AG04450 (cell line): Measurements from ENCODE around the gene JDP2. TPM values are rescaled to one million over a fixed set of nuclear protein-coding genes. Genes with fewer than 3 reads are reported as not detected.

Experiments
- CTCF ChIA-PET: fragments of 300-600, 350-600 bp; formaldehyde crosslinking; extraction: SDS; loops from one replicate; lab custom pipeline; 2022; ENCODE audit warnings: antibody characterized with exemption, inconsistent platforms; lab: Charles Lee
- POLR2A ChIA-PET: fragments of 350-600 bp; formaldehyde crosslinking; extraction: SDS; loops from one replicate; lab custom pipeline; 2021; ENCODE audit warnings: antibody characterized with exemption, inconsistent platforms; lab: Yijun Ruan, JAX
- DNase-seq: peaks from one replicate; pipeline ENCODE4 v3.0.0-alpha.2; 2011; ENCODE audit warnings: low read depth, low spot score
- H3K27ac ChIP-seq: one replicate; pipeline ENCODE4 v1.5.1; 2012; ENCODE audit warnings: low read depth, low read length, control low read depth
- H3K27me3 ChIP-seq: one replicate; pipeline ENCODE4 v1.6.0; 2012; ENCODE audit warnings: low read length; ENCODE audit not compliant: control insufficient read depth, insufficient read depth
- H3K4me3 ChIP-seq: 2 replicates; pipeline ENCODE4 v1.5.1; 2011; ENCODE audit warnings: mild to moderate bottlenecking, low read depth, low read length, control low read depth
- H3K9me3 ChIP-seq: 2 replicates; pipeline ENCODE4 v1.5.1; 2012; ENCODE audit warnings: low read length; ENCODE audit not compliant: control insufficient read depth, insufficient read depth
- polyA plus RNA-seq: library from polyadenylated mRNA; depleted of rRNA; stranded (reverse); fragments of >200 nt; gene quantifications from 2 replicates; pipeline ENCODE4 v1.2.3, GENCODE V29; 2011
- TF ChIP-seq, protein P1 (sequence below): IDR thresholded peaks from 2 replicates; pipeline ENCODE4 v1.5.1; 2011; ENCODE audit warnings: low read depth, low read length, control low read depth, inconsistent platforms

The JDP2 gene
- polyA plus RNA-seq, 1 experiment, result 49.1 TPM

- ChIA-PET CTCF (interaction anchor here (4.0 kb wide), 1 partner anchor 177 kb away, joined by 155 read pairs; no protein-coding TSS in a partner anchor), POLR2A (no interaction called here)
- Histone ChIP-seq H3K4me3 (no peak overlapping the region), H3K27ac (no peak overlapping the region), H3K27me3 (peaks cover 14% of the 10 kb centered on the region), H3K9me3 (no peaks in the 10 kb centered on the region; the same call in 1 of the 2 replicates)
- TF ChIP-seq, protein P1, sequence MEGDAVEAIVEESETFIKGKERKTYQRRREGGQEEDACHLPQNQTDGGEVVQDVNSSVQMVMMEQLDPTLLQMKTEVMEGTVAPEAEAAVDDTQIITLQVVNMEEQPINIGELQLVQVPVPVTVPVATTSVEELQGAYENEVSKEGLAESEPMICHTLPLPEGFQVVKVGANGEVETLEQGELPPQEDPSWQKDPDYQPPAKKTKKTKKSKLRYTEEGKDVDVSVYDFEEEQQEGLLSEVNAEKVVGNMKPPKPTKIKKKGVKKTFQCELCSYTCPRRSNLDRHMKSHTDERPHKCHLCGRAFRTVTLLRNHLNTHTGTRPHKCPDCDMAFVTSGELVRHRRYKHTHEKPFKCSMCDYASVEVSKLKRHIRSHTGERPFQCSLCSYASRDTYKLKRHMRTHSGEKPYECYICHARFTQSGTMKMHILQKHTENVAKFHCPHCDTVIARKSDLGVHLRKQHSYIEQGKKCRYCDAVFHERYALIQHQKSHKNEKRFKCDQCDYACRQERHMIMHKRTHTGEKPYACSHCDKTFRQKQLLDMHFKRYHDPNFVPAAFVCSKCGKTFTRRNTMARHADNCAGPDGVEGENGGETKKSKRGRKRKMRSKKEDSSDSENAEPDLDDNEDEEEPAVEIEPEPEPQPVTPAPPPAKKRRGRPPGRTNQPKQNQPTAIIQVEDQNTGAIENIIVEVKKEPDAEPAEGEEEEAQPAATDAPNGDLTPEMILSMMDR, result no peak
- no peak for DNase-seq
These were observed 58.5 kb downstream of the JDP2 start for GRCh38 chr14:75486318-75486717.

- no peak for DNase-seq
- Histone ChIP-seq H3K27me3 (peaks cover 14% of the 10 kb centered on the region), H3K27ac (no peak overlapping the region), H3K9me3 (no peaks in the 10 kb centered on the region; the same call in 1 of the 2 replicates), H3K4me3 (no peak overlapping the region)
- ChIA-PET POLR2A (no interaction called here), CTCF (interaction anchor here (0.6 to 4.0 kb wide), 7 partner anchors 10 to 625 kb away, joined by 3 to 155 read pairs (median 7); no protein-coding TSS in a partner anchor)
- TF ChIP-seq, protein P1, result no peak
These were observed 59.4 kb downstream of the JDP2 start for GRCh38 chr14:75487155-75487671.

DNA sequence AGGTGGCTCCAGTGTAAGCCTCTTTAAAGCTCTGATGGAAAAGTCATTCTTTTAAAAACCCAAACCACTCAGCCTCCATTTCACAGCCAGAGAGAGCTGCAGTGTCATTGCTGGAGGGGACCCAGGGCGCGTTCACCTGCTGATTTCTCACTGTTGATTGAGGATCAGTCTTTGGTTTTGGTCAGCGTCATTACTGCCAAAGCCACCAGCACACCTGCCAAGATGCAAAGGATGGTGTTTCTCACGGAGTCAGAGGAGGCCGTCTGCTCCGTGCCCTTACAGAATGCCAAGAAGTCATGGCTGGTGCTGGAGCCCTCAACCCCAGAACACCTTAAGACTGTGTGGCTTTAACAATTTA lies 61.6 kb downstream of the JDP2 start:
- no peak for DNase-seq
- ChIA-PET CTCF (interaction anchor here (0.8 to 4.0 kb wide), 36 partner anchors 8 to 358 kb away, joined by 3 to 155 read pairs (median 4); no protein-coding TSS in a partner anchor), POLR2A (interaction anchor here (0.5 to 0.6 kb wide), 2 partner anchors 49 to 137 kb away, joined by 3 read pairs; no protein-coding TSS in a partner anchor)
- TF ChIP-seq, protein P1, result no peak
- Histone ChIP-seq H3K27ac (no peak overlapping the region), H3K9me3 (no peaks in the 10 kb centered on the region), H3K27me3 (peaks cover 13% of the 10 kb centered on the region), H3K4me3 (no peak overlapping the region)

GRCh38 chr14:75491376-75491978 lies 63.7 kb downstream of the JDP2 start:
- H3K4me3 ChIP-seq, result no peak overlapping the region
- no peak overlapping the region for H3K27ac ChIP-seq
- DNase-seq, result no peak
- TF ChIP-seq, protein P1, result no peak
- ChIA-PET CTCF (interaction anchor here (3.1 kb wide), 1 partner anchor 183 kb away, joined by 12 read pairs; no protein-coding TSS in a partner anchor), POLR2A (no interaction called here)
- H3K27me3 ChIP-seq, result peaks cover 15% of the 10 kb centered on the region
- H3K9me3 ChIP-seq, result no peaks in the 10 kb centered on the region
